Right lobe of liver (tissue), 6 donors: ENCODE results near the gene CCSER1. TPM values are rescaled to one million over a fixed set of nuclear protein-coding genes. Genes with fewer than 3 reads are reported as not detected.

ENCODE experiments used
- ATAC-seq, 4 donors: fragments of 200-7000 bp; cut with Tn5 transposase; one replicate each; pipeline ENCODE4 v1.9.1; 2020; ENCODE audit warnings: mild to moderate bottlenecking in 4 of 4, moderate library complexity in 4 of 4
- DNase-seq, 3 donors: peaks; one replicate each; pipeline ENCODE4 v3.0.0-alpha.2; 2020
- H3K27ac ChIP-seq, 3 donors: fragments of 200-600 bp; one replicate each; pipeline ENCODE4 v1.8.0; 2022
- H3K27me3 ChIP-seq, 2 donors: fragments of 200-600 bp; one replicate each; pipeline ENCODE4 v1.8.0; 2022
- H3K36me3 ChIP-seq, 4 donors: fragments of 200-600 bp; sonication (generic) in 1 of 4; one replicate each; pipeline versions ENCODE4 v1.5.1 to v1.8.0; 2017 to 2022; ENCODE audit warnings: control low read depth in 1 of 4
- H3K4me1 ChIP-seq, 4 donors: fragments of 200-600 bp; sonication (generic) in 1 of 4; one replicate each; pipeline versions ENCODE4 v1.5.1 to v1.8.0; 2017 to 2022; ENCODE audit warnings: control low read depth in 1 of 4
- H3K4me3 ChIP-seq, 3 donors: fragments of 200-600 bp; one replicate each; pipeline ENCODE4 v1.8.0; 2022
- H3K9me3 ChIP-seq, 4 donors: fragments of 200-600 bp; sonication (generic) in 1 of 4; one replicate each; pipeline versions ENCODE4 v1.5.1 to v1.8.0; 2017 to 2022; ENCODE audit warnings: control low read depth in 1 of 4
- CTCF ChIP-seq, 4 donors: fragments of 200-600 bp in 3 of 4; fragments of 450-650 bp in 1 of 4; IDR thresholded peaks; one replicate each; pipeline versions ENCODE4 v1.5.1 to v1.8.0; 2016 to 2022; ENCODE audit warnings: antibody characterized with exemption in 4 of 4, mild to moderate bottlenecking in 2 of 4
- POLR2A ChIP-seq: fragments of 450-650 bp; IDR thresholded peaks from one replicate; pipeline ENCODE4 v1.6.1; 2017; ENCODE audit warnings: antibody characterized with exemption, mild to moderate bottlenecking
- WGBS: methylation state at CpG from one replicate; pipeline ENCODE4 v1.1.6; 2018; ENCODE audit warnings: low coverage, low lambda C conversion rate; ENCODE audit not compliant: insufficient coverage; ENCODE audit errors: missing lambda C conversion rate; 5-methylcytosine and 5-hydroxymethylcytosine counted together
- intact Hi-C, 2 donors: fragments of 100-400 bp; cut with DNase I; formaldehyde crosslinking; loops; one replicate each; pipeline versions ENCODE4 v1.11.2 to v1.14.1; 2022
- total RNA-seq, 6 experiments: library from RNA; depleted of rRNA in 2 of 6; stranded (reverse); fragments of >200 nt in 2 of 6; fragmentation: NEBNext Ultra II Directional in 3 of 6; extraction: Animal tissue kit (Norgen Biotek cat#: 25700) in 3 of 6; gene quantifications; one replicate each; pipeline versions ENCODE4 v1.1.0 to v1.2.4, GENCODE V29; 2016 to 2023
- donor health status: DM: no; HTN: yes; CAD: no.
- donor health status: DM: no; HTN: no; CAD: no.
- donor health status: DM: no; HTN: no; CAD: no.
- donor health status: DM: no; HTN: yes; CAD: no.
- donor health status: DM: no; HTN: yes; CAD: no.

CCSER1 gene
- total RNA-seq, 6 experiments from 2014 or later, result 0.15 to 1.00 (median 0.65) TPM

GRCh38 chr4:90602726-90603125 lies 475.5 kb downstream of the CCSER1 start:
- ATAC-seq (no peak), DNase-seq (no peak)
- Histone ChIP-seq H3K27me3 (no peaks in the 10 kb centered on the region), H3K27ac (no peak overlapping the region), H3K4me3 (no peak overlapping the region), H3K9me3 (no peaks in the 10 kb centered on the region), H3K36me3 (no peaks in the 10 kb centered on the region), H3K4me1 (no peaks in the 10 kb centered on the region)
- no peak for TF ChIP-seq CTCF (IDR thresholded peaks at IDR 0.05)
- no peak for TF ChIP-seq POLR2A
- WGBS, result 48% methylated on average over 4 of the region's 4 CpGs
- intact Hi-C loops, result no loop called here

GRCh38 chr4:90603540-90603939 lies 476.3 kb downstream of the CCSER1 start:
- Histone ChIP-seq H3K9me3 (no peaks in the 10 kb centered on the region), H3K27me3 (no peaks in the 10 kb centered on the region), H3K4me1 (no peaks in the 10 kb centered on the region), H3K4me3 (no peak overlapping the region), H3K36me3 (no peaks in the 10 kb centered on the region), H3K27ac (no peak overlapping the region)
- ATAC-seq (no peak), DNase-seq (no peak)
- intact Hi-C loops, result no loop called here
- WGBS, result 27% methylated on average over 2 of the region's 2 CpGs
- no peak for TF ChIP-seq CTCF (IDR thresholded peaks at IDR 0.05)
- no peak for TF ChIP-seq POLR2A

- H3K36me3 ChIP-seq, result no peaks in the 10 kb centered on the region
- intact Hi-C loops, result no loop called here
- TF ChIP-seq POLR2A (no peak), CTCF (IDR thresholded peaks at IDR 0.05) (no peak)
- DNase-seq, result no peak
- 58% methylated on average over 1 of the region's 1 CpG for WGBS
- no peak overlapping the region for H3K27ac ChIP-seq
- ATAC-seq, result no peak
- H3K4me3 ChIP-seq, result no peak overlapping the region
- H3K4me1 ChIP-seq, result no peaks in the 10 kb centered on the region
- H3K27me3 ChIP-seq, result no peaks in the 10 kb centered on the region
- no peaks in the 10 kb centered on the region for H3K9me3 ChIP-seq
Measured at GRCh38 chr4:90606781-90607180, 479.6 kb downstream of the CCSER1 start.

- TF ChIP-seq POLR2A (no peak), CTCF (IDR thresholded peaks at IDR 0.05) (no peak)
- DNase-seq (no peak), ATAC-seq (no peak)
- no peaks in the 10 kb centered on the region for H3K4me1 ChIP-seq
- no peaks in the 10 kb centered on the region for H3K27me3 ChIP-seq
- no peaks in the 10 kb centered on the region for H3K36me3 ChIP-seq
- H3K27ac ChIP-seq, result no peak overlapping the region
- 18% methylated on average over 2 of the region's 2 CpGs for WGBS
- intact Hi-C loops, result no loop called here
- no peaks in the 10 kb centered on the region for H3K9me3 ChIP-seq
- H3K4me3 ChIP-seq, result no peak overlapping the region
Measured at GRCh38 chr4:90614371-90614770, 487.2 kb downstream of the CCSER1 start.

- 33% methylated on average over 1 of the region's 1 CpG for WGBS
- Histone ChIP-seq H3K36me3 (no peaks in the 10 kb centered on the region), H3K4me1 (no peaks in the 10 kb centered on the region), H3K27ac (no peak overlapping the region), H3K27me3 (no peaks in the 10 kb centered on the region), H3K9me3 (no peaks in the 10 kb centered on the region), H3K4me3 (no peak overlapping the region)
- ATAC-seq (peak in 1 of 4 donors; percentile 18), DNase-seq (no peak)
- TF ChIP-seq CTCF (IDR thresholded peaks at IDR 0.05) (no peak), POLR2A (no peak)
- intact Hi-C loops, result no loop called here
Measured at GRCh38 chr4:90621080-90621479, 493.9 kb downstream of the CCSER1 start.
